GM18870 (cell line): ENCODE measurements around the gene PNN.
"Not testable (repeated sequence)": the region's sequence is repeated elsewhere in the genome, so short reads cannot be mapped to it uniquely, and the experiment has no call there.

Experiments used
- ATAC-seq: cut with Tn5 transposase; IDR thresholded peaks from one replicate; pipeline ENCODE4 v1.9.1; 2021; ENCODE audit warnings: moderate library complexity; ENCODE audit not compliant: unreplicated experiment

PNN gene

DNA sequence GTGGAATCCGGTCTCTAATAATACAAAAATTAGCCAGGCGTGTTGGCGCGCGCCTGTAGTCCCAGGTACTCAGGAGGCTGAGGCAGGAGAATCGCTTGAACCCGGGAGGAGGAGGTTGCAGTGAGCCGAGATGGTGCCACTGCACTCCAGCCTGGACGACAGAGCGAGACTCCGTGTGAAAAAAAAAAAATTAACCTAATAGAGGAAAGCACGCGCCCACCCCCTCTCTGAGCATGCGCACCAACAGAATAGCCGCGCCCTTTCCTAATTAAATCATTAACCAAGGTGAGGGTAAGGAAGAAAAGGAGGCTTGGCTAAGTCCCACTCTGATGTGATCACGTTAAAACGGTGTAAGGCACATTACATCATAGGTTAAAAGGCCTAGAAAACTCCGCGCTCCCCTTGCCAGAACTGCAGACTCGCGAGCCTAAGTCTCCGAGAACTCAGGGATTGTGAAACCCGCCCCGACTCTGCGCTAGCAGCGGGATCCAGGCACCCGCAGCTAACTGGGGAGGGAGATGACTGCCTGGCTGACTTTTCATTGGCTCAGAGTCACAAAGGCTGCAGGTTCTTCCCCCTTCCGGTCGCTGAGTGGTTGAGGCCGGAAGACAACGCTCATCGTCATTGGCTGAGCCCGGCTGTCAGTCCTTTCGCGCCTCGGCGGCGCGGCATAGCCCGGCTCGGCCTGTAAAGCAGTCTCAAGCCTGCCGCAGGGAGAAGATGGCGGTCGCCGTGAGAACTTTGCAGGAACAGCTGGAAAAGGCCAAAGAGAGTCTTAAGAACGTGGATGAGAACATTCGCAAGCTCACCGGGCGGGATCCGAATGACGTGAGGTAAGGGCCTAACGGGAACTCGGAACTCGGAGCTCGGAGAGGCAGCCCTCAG lies at the start of gene PNN:
Gene PNN, plus strand, starts transcription at position 695 of the 885 bp plus-strand sequence. Its CDS starts 26 bp downstream, at position 721.
- peak; percentile 94 for ATAC-seq

DNA sequence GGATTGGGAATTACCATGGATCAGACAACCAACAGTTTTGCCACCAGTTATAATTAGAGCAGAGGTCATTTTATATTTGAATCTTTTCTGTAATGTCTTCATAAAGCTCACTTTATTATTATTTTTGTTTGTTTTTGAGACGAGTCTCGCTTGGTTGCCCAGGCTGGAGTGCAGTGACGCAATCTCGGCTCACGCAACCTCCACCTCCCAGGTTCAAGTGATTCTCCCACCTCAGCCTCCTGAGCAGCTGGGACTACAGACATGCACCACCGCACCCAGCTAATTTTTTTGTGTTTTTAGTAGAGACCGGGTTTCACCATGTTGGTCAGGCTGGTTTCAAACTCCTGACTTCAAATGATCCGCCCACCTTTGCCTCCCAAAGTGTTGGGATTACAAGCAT lies 37.2 kb upstream of the PNN start:
- not testable (repeated sequence) for ATAC-seq

- no peak for ATAC-seq
Measured at GRCh38 chr14:39138440-39138839, 36.6 kb upstream of the PNN start.

DNA sequence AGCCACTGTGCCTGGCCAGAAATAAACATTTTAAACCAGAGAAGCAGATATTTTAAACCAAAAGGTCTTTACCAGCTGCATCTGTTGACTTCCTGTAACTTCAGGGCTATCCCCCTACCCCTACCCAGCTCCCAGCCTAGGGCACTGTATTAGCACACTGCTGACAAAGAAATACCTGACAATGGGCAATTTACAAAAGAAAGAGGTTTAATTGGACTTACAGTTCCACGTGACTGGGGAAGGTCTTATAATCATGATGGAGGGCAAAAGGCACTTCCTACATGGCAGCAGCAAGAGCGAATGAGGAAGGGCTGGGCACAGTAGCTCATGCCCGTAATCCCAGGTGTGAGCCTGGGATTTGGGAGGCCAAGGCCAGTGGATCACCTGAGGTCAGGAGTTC lies 34.9 kb upstream of the PNN start:
- ATAC-seq = no peak

GRCh38 chr14:39141623-39142022 lies 33.4 kb upstream of the PNN start:
- ATAC-seq = not testable (repeated sequence)

DNA sequence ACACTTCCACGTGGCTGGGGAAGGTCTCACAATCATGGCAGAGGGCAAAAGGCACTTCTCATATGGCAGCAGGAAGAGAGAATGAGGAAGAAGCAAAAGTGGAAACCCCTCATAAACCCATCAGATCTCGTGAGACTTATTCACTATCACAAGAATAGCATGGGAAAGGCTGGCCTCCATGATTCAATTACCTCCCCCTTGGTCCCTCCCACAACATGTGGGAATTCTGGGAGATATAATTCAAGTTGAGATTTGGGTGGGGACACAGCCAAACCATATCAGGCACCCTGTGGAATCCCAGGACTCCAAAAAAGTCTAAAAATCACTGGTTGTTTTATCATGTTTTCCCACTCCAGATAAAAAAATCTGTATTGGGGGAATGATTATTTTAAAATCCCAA lies 31.8 kb upstream of the PNN start:
- ATAC-seq = not testable (repeated sequence)

- no peak for ATAC-seq
Measured at GRCh38 chr14:39145266-39145966, 29.6 kb upstream of the PNN start.

GRCh38 chr14:39154594-39155189 lies 20.4 kb upstream of the PNN start:
- ATAC-seq = no peak

GRCh38 chr14:39157491-39157890 lies 17.6 kb upstream of the PNN start:
- ATAC-seq = no peak

DNA sequence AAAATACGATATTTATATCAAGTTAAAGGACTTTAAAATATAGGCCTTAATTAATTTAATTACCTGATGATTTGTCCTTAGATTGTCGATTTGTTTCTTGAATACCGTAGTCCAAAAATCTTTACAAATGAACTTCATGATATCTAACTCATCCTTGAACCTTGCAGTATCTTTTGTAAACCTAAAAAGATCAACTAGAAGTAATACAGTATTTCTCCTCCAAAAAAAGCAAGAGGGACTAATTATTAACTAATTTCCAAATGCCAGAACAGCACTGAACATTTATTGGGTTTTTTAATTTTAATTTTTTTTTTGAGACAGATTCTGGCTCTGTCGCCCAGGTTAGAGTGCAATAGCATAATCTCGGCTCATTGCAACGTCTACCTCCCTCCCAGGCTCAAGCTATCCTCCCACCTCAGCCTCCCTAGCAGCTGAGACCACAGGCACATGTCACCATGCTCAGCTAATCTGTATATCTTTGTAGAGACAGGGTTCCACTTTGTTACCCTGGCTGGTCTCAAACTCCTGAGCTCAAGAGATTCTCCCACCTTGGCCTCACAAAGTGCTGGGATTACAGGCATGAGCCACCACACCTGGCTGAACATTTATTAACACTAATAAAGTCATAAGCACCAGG lies 16.7 kb upstream of the PNN start:
- ATAC-seq = no peak

DNA sequence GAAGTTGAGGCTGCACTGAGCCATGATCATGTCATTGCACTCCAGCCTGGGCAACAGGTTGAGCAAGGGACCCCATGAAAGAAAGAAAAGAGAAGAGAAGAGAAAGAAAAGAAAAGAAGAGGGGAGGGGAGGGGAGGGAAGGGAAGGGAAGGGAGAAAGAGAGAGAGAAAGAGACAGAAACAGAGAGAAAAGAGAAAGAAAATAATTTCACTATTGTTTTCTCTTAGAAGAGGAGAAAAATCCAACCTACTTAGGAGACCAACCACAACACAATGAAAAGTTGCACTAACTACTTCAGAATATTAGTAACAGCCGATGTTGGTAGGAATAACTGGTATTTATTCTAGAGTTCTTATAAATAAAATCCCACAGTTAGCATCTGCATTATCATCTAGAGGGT lies 14.6 kb upstream of the PNN start:
- no peak for ATAC-seq

DNA sequence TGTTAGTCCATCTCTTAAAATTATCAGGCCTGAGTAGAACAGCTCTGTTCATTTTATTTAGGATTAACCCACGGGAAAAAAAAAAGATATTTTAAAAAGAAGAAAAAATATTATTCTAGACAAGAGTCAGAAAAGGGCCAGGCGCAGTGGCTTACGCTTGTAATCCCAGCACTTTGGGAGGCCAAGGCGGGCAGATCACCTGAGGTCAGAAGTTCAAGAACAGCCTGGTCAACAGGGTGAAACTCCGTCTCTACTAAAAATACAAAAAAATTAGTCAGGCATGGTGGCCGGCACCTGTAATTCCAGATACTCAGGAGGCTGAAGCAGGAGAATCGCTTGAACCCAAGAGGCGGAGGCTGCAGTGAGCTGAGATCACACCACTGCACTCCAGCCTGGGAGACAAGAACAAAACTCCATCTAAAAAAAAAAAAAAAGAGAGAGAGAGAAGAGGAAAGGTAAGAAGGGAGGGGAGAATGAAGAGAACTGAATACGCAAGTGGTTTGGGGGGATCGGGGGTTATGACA lies 7.2 kb upstream of the PNN start:
- ATAC-seq = not testable (repeated sequence)

- no peak for ATAC-seq
Measured at GRCh38 chr14:39168591-39168990, 6.5 kb upstream of the PNN start.

DNA sequence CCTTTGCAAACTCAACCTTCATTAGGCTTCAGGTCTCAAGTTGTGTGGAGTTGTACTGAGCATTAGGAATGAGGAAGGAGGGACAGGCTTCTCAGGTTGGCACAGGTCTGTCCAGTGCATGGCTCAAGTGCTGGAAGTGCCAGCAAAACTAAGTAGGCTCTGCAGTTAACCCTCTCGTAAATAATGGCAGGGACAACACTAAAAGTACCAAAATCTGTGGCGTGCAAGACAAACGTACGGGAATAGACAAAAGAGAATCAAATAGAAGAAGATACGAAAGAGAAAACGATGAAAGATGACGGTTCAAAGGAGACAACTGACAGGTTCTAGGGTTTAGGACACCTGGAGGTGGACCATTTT lies 5.5 kb upstream of the PNN start:
- peak; percentile 10 for ATAC-seq

- no peak for ATAC-seq
Measured at GRCh38 chr14:39173198-39173597, 1.9 kb upstream of the PNN start.

DNA sequence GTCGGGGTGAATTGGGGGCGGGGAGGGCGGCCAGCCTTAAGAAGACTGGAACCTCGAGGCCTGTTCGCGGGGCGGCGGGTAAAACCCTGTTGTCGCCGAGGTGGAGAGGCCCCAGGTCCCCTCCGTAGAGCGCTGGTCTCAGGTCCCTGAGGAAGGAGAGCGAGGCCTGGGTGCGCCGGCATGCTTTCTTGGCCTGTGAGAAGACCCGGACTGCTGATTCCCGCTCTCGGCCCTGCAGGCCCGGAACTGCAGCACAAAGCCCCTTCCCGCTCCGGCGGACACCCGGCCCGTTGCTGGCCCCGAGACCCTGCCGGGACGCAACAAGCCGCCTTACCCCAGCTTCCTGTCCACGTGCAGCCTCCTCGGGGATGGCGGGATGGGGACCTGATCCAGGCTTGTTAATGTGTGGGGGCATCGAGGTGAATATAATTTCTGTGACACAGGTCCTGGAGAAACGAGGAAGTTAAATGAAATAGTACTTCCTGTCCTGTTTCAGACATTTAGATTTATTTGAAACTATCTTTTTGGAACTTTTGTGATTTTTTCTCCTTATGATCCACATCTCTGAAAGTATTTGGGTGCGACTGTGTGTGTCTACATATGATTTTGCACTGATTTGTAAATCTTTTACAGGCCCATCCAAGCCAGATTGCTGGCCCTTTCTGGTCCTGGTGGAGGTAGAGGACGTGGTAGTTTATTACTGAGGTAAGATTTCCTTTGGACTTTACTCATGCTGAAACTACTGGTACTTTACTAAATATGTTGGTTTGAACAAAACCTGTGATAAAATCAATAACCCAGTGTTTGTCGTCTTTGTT lies 600 bp downstream of the PNN start:
- ATAC-seq = no peak

GRCh38 chr14:39176263-39177167 lies 1.5 kb downstream of the PNN start:
- ATAC-seq = no peak

GRCh38 chr14:39177168-39177545 lies 2.1 kb downstream of the PNN start:
- no peak for ATAC-seq

DNA sequence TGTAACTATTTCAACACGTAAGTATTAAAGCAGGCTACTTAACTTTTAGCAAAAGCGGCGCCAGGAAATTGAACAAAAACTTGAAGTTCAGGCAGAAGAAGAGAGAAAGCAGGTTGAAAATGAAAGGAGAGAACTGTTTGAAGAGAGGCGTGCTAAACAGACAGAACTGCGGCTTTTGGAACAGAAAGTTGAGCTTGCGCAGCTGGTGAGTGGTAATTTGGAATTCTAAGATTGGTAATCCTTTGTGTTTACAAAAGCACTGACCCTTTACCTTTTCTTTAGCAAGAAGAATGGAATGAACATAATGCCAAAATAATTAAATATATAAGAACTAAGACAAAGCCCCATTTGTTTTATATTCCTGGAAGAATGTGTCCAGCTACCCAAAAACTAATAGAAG lies 4.0 kb downstream of the PNN start:
- ATAC-seq = no peak
